Gastroesophageal sphincter (tissue), 4 donors: ENCODE results near the gene POT1. TPM values are rescaled to one million over a fixed set of nuclear protein-coding genes. Genes with fewer than 3 reads are reported as not detected.

ENCODE experiments used
- ATAC-seq: fragments of 150-250 bp; one replicate; pipeline ENCODE4 v1.9.1; 2016; ENCODE audit warnings: mild to moderate bottlenecking, moderate library complexity
- H3K27ac ChIP-seq, 4 donors: fragments of 200-600 bp; sonication (generic) in 3 of 4; 1 replicate in 3 of 4; 2 replicates in 1 of 4; pipeline ENCODE4 v1.5.1; 2016 to 2019
- H3K27me3 ChIP-seq: fragments of 200-600 bp; sonication (generic); one replicate; pipeline ENCODE4 v1.5.1; 2019
- H3K36me3 ChIP-seq, 2 donors: fragments of 200-600 bp; sonication (generic); one replicate each; pipeline ENCODE4 v1.5.1; 2019; ENCODE audit warnings: control low read depth in 1 of 2
- H3K4me1 ChIP-seq, 3 donors: fragments of 200-600 bp; sonication (generic); 1 replicate in 2 of 3; 2 replicates in 1 of 3; pipeline ENCODE4 v1.5.1; 2016 to 2019; ENCODE audit warnings: control low read depth in 2 of 3
- H3K4me3 ChIP-seq, 2 donors: fragments of 200-600 bp; sonication (generic); one replicate each; pipeline ENCODE4 v1.5.1; 2019; ENCODE audit warnings: mild to moderate bottlenecking in 1 of 2, moderate library complexity in 1 of 2
- H3K9me3 ChIP-seq, 3 donors: fragments of 200-600 bp; sonication (generic); one replicate each; pipeline ENCODE4 v1.5.1; 2017 to 2019; ENCODE audit warnings: control low read depth in 2 of 3
- CTCF ChIP-seq, 4 experiments: fragments of 200-600 bp in 2 of 4; fragments of 450-650 bp in 2 of 4; sonication (generic) in 1 of 4; IDR thresholded peaks; one replicate each; pipeline ENCODE4 v1.5.1; 2017 to 2019; ENCODE audit warnings: antibody characterized with exemption in 4 of 4, mild to moderate bottlenecking in 2 of 4, moderate library complexity in 2 of 4
- EP300 ChIP-seq: sonication (generic); formaldehyde crosslinking; IDR thresholded peaks from one replicate; pipeline ENCODE4 v1.6.1; 2017; ENCODE audit warnings: antibody characterized with exemption, mild to moderate bottlenecking
- POLR2A ChIP-seq, 2 donors: fragments of 450-650 bp; IDR thresholded peaks; one replicate each; pipeline ENCODE4 v1.6.1; 2017; ENCODE audit warnings: antibody characterized with exemption in 2 of 2, mild to moderate bottlenecking in 2 of 2, moderate library complexity in 1 of 2
- POLR2AphosphoS5 ChIP-seq: sonication (generic); formaldehyde crosslinking; IDR thresholded peaks from one replicate; pipeline ENCODE4 v1.6.1; 2017; ENCODE audit warnings: antibody characterized with exemption
- WGBS, 2 donors: methylation state at CpG; one replicate each; pipeline ENCODE4 v1.1.5; 2018; ENCODE audit warnings: low coverage in 1 of 2; 5-methylcytosine and 5-hydroxymethylcytosine counted together
- total RNA-seq, 4 donors: library from RNA; depleted of rRNA; stranded (reverse); fragments of >200 nt; gene quantifications; one replicate each; pipeline ENCODE4 v1.1.0, GENCODE V29; 2016

The POT1 gene
- total RNA-seq, 4 donors from 2014 or later = 17.9 to 32.7 (median 25.6) TPM

GRCh38 chr7:124912972-124913371, 16.7 kb downstream of the POT1 start:
- H3K27me3 ChIP-seq = no peaks in the 10 kb centered on the region
- 91 to 93% methylated on average over 4 of the region's 4 CpGs for WGBS, 2 donors
- peaks cover 0 to 23% of the 10 kb centered on the region in 2 donors for H3K36me3 ChIP-seq
- TF ChIP-seq EP300 (no peak), POLR2A (IDR thresholded peaks at IDR 0.05) (no peak), POLR2AphosphoS5 (no peak)
- H3K9me3 ChIP-seq = no peaks in the 10 kb centered on the region
- no peak overlapping the region for H3K27ac ChIP-seq
- no peak overlapping the region for H3K4me3 ChIP-seq
- no peaks in the 10 kb centered on the region for H3K4me1 ChIP-seq
- ATAC-seq = no peak

DNA sequence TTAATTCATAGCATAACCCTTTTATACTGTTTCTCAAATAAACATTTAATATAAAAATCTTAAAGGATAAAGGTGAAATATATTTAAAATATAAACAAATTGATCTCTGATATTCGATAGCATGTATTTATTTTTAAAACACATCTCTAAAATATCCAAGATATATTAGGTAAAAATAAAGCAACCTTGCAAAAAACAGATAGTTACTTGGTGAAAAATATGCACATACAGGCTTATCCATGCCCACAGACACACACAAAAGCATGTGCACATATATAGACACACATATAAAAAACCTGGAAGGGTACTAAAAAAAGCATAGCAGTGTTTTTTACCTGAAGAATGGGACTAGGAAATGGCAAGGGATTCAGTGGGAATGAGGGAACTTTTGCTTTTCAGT, 19.8 kb downstream of the POT1 start:
- no peak overlapping the region for H3K27ac ChIP-seq
- peaks cover 0 to 19% of the 10 kb centered on the region in 2 donors for H3K36me3 ChIP-seq
- H3K4me3 ChIP-seq = no peak overlapping the region
- TF ChIP-seq EP300 (no peak), POLR2AphosphoS5 (no peak), POLR2A (IDR thresholded peaks at IDR 0.05) (no peak), CTCF (IDR thresholded peaks at IDR 0.05) (no peak)
- ATAC-seq = no peak
- no peaks in the 10 kb centered on the region for H3K9me3 ChIP-seq
- H3K4me1 ChIP-seq = no peaks in the 10 kb centered on the region
- WGBS, 2 donors = 0 to 76% methylated on average over 1 of the region's 1 CpG
- no peaks in the 10 kb centered on the region for H3K27me3 ChIP-seq

DNA sequence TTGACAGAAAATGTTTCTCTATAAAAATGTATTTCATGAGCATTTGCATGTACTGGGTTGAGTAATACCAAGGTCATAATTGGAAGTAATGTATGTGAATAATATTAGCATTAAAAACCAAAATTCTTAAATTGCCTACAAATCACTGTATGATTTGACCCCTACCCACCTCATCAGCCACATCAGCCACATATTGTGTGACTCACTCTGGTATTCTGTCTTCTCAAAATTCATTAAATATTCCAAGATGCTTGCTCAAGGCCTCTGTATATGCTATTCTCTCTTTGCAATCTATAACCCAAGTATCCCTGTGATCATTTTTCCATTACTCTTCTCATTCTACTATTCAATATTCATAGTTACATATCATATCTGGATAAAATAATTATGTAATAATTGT, 21.4 kb downstream of the POT1 start:
- H3K36me3 ChIP-seq = peaks cover 0 to 6% of the 10 kb centered on the region in 2 donors
- no peak overlapping the region for H3K27ac ChIP-seq
- H3K4me1 ChIP-seq = no peaks in the 10 kb centered on the region
- H3K27me3 ChIP-seq = no peaks in the 10 kb centered on the region
- H3K9me3 ChIP-seq = no peaks in the 10 kb centered on the region
- ATAC-seq = no peak
- no peak overlapping the region for H3K4me3 ChIP-seq
- TF ChIP-seq CTCF (IDR thresholded peaks at IDR 0.05) (no peak), EP300 (no peak), POLR2A (IDR thresholded peaks at IDR 0.05) (no peak), POLR2AphosphoS5 (no peak)

DNA sequence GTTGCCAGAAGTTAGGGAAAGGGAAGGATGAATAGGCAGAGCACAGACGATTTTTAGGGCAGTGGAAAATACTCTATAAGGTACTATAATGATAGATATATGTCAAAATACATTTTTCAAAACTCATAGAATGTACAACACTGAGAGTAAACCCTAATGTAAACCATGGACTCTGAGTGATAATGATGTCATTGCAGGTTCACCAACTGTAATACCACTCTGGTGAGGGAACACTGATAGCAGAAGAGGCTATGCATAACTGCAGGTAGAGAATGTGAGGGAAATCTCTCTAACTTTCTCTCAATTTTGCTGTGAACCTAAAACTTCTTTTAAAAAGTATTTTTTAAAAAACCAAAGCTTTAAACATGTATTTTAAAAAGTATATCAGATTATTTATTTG, 22.1 kb downstream of the POT1 start:
- TF ChIP-seq CTCF (IDR thresholded peaks at IDR 0.05) = no peak
- no peak for TF ChIP-seq POLR2AphosphoS5
- no peak for TF ChIP-seq POLR2A (IDR thresholded peaks at IDR 0.05)
- no peak for TF ChIP-seq EP300
- 33 to 46% methylated on average over 1 of the region's 1 CpG for WGBS, 2 donors
- H3K36me3 ChIP-seq = peaks cover 0 to under 1% of the 10 kb centered on the region in 2 donors
- no peaks in the 10 kb centered on the region for H3K27me3 ChIP-seq
- H3K4me3 ChIP-seq = no peak overlapping the region
- no peak overlapping the region for H3K27ac ChIP-seq
- no peak for ATAC-seq
- no peaks in the 10 kb centered on the region for H3K4me1 ChIP-seq
- H3K9me3 ChIP-seq = no peaks in the 10 kb centered on the region

DNA sequence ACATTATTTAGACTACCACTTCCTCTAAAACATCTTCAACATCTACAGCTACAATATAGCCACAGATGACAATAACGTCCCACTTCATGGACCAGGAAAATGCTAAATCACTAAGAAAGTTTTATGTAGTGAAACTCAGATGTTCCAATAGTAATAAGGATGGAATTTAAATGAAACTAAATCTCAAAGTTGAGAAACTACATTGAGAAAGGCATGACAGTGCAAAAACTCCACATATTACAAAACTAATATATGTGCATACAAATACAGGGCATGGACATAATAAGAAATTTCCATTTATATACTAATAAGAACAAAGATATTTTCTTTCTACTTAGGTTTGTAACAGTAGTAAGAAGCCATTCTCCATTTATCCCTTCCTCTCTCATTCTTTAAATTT, 31.1 kb downstream of the POT1 start:
- 50 to 100% methylated on average over 1 of the region's 1 CpG for WGBS, 2 donors
- Histone ChIP-seq H3K4me3 (no peak overlapping the region), H3K4me1 (no peaks in the 10 kb centered on the region), H3K36me3 (peaks cover 0 to 30% of the 10 kb centered on the region in 2 donors), H3K9me3 (peaks cover 0 to 7% (median 0%) of the 10 kb centered on the region in 3 donors), H3K27ac (no peak overlapping the region), H3K27me3 (no peaks in the 10 kb centered on the region)
- ATAC-seq = no peak
- TF ChIP-seq POLR2AphosphoS5 (no peak), POLR2A (IDR thresholded peaks at IDR 0.05) (no peak)

DNA sequence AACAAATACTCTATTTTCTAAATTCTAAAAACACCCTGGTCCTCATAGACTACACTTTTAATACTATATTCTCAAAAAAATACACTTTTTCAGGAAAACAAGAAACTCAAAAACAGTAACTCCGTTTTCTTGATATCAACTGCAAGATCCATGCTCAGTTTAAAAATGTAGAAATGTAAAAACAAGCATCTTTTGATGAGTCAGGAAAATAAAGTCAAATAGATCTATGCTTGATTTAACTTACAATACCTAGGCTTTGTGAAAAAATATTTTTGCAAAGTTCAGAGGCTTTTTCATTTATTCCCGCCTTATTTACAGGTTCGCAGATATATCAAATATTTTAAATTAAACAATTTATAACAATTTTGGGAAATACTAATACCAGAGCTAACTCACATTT, 33.6 kb downstream of the POT1 start:
- H3K4me3 ChIP-seq = no peak overlapping the region
- peaks cover 0 to 39% of the 10 kb centered on the region in 2 donors for H3K36me3 ChIP-seq
- H3K27ac ChIP-seq = no peak overlapping the region
- peaks cover 0 to 7% (median 0%) of the 10 kb centered on the region in 3 donors for H3K9me3 ChIP-seq
- 97% methylated on average over 3 of the region's 3 CpGs for WGBS, 2 donors
- H3K27me3 ChIP-seq = no peaks in the 10 kb centered on the region
- no peaks in the 10 kb centered on the region for H3K4me1 ChIP-seq
- TF ChIP-seq POLR2A (IDR thresholded peaks at IDR 0.05) (no peak), CTCF (IDR thresholded peaks at IDR 0.05) (no peak), EP300 (no peak), POLR2AphosphoS5 (no peak)
- no peak for ATAC-seq
